K562 (cell line): ENCODE measurements around the gene ZDHHC24. TPM values are rescaled to one million over a fixed set of nuclear protein-coding genes. Genes with fewer than 3 reads are reported as not detected.

Experiments
- ARID1B ChIP-seq: fragments of 450-650 bp; IDR thresholded peaks from 2 replicates; pipeline ENCODE4 v1.6.1; 2016; ENCODE audit warnings: antibody characterized with exemption, mild to moderate bottlenecking, inconsistent platforms
- ARNT ChIP-seq, 2 experiments: fragments of 450-650 bp; IDR thresholded peaks; 2 replicates each; pipeline ENCODE4 v1.6.1; 2016; ENCODE audit warnings: mild to moderate bottlenecking in 1 of 2
- ATF7 ChIP-seq: fragments of 450-650 bp; IDR thresholded peaks from 2 replicates; pipeline ENCODE4 v1.7.1; 2014; ENCODE audit warnings: mild to moderate bottlenecking, moderate library complexity
- COPS2 ChIP-seq: fragments of 450-650 bp; conservative IDR thresholded peaks from 2 replicates; pipeline ENCODE4 v1.6.1; 2016; ENCODE audit warnings: mild to moderate bottlenecking, moderate library complexity
- CSDE1 ChIP-seq, 2 experiments: fragments of 450-650 bp; IDR thresholded peaks; 2 replicates each; pipeline ENCODE4 v1.6.1; 2016; ENCODE audit warnings: mild to moderate bottlenecking in 1 of 2
- ELF4 ChIP-seq: fragments of 450-650 bp; formaldehyde crosslinking; IDR thresholded peaks from 2 replicates; pipeline ENCODE4 v1.4.0; 2022; ENCODE audit warnings: missing genetic modification characterization
- ESRRB ChIP-seq: fragments of 250-450 bp; sonication (Bioruptor Pico); IDR thresholded peaks from 2 replicates; pipeline ENCODE4 v1.5.0; 2020; ENCODE audit warnings: mild to moderate bottlenecking, moderate library complexity, borderline replicate concordance
- ETV6 ChIP-seq, 3 experiments: fragments of 150-350 bp in 1 of 3; sonication (generic) in 1 of 3; formaldehyde crosslinking in 1 of 3; IDR thresholded peaks; 2 replicates each; pipeline versions ENCODE4 v1.6.1 to v1.8.0; 2014 to 2022; ENCODE audit warnings: borderline replicate concordance in 2 of 3, low read depth in 2 of 3, antibody characterized with exemption in 1 of 3, low read length in 1 of 3, mild to moderate bottlenecking in 1 of 3, missing genetic modification reagents in 1 of 3
- FOXJ3 ChIP-seq: sonication (generic); formaldehyde crosslinking; IDR thresholded peaks from 2 replicates; pipeline ENCODE4 v1.4.0; 2020; ENCODE audit warnings: mild to moderate bottlenecking, missing genetic modification reagents
- FOXK1 ChIP-seq: sonication (generic); formaldehyde crosslinking; IDR thresholded peaks from 2 replicates; pipeline ENCODE4 v1.8.0; 2022; ENCODE audit warnings: missing genetic modification reagents, mild to moderate bottlenecking, borderline replicate concordance
- GTF2E2 ChIP-seq: fragments of 200-800 bp; sonication (Bioruptor generic); IDR thresholded peaks from 2 replicates; pipeline ENCODE4 v1.6.1; 2016; ENCODE audit warnings: missing genetic modification characterization, missing compliant biosample characterization
- KAT2B ChIP-seq: IDR thresholded peaks from one replicate; pipeline ENCODE4 v1.6.1; 2012; ENCODE audit warnings: low read depth, mild to moderate bottlenecking, control low read depth, inconsistent platforms, low read length, moderate library complexity
- MBD2 ChIP-seq: sonication (generic); IDR thresholded peaks from 2 replicates; pipeline ENCODE4 v1.6.1; 2016; ENCODE audit warnings: low read depth, borderline replicate concordance
- NR2C2 ChIP-seq, 2 experiments: fragments of 200-800 bp in 1 of 2; sonication (Bioruptor generic) in 1 of 2; sonication (generic) in 1 of 2; formaldehyde crosslinking in 1 of 2; IDR thresholded peaks; 2 replicates each; pipeline versions ENCODE4 v1.6.1 to v1.8.0; 2016 to 2022; ENCODE audit warnings: mild to moderate bottlenecking in 1 of 2, missing compliant biosample characterization in 1 of 2, missing genetic modification characterization in 1 of 2, missing genetic modification reagents in 1 of 2
- NR3C1 ChIP-seq: sonication (generic); formaldehyde crosslinking; IDR thresholded peaks from 2 replicates; pipeline ENCODE4 v1.8.1; 2022; ENCODE audit warnings: missing genetic modification reagents
- NRF1 ChIP-seq, 2 experiments: fragments of 450-650 bp; IDR thresholded peaks in 1 of 2; conservative IDR thresholded peaks in 1 of 2; 2 replicates each; pipeline ENCODE4 v1.6.1; 2014; ENCODE audit warnings: mild to moderate bottlenecking in 2 of 2
- SRSF3 ChIP-seq: fragments of 200-400 bp; formaldehyde crosslinking; IDR thresholded peaks from 2 replicates; pipeline ENCODE4 v1.6.1; 2016; ENCODE audit warnings: mild to moderate bottlenecking, low read length, moderate library complexity; ENCODE audit not compliant: insufficient read depth
- ZBTB7A ChIP-seq: IDR thresholded peaks from 2 replicates; pipeline ENCODE4 v1.6.1; 2011; ENCODE audit warnings: low read depth, mild to moderate bottlenecking, low read length, moderate library complexity, borderline replicate concordance; ENCODE audit not compliant: control insufficient read depth
- ZBTB9 ChIP-seq: fragments of 450-650 bp; formaldehyde crosslinking; IDR thresholded peaks from 2 replicates; pipeline ENCODE4 v1.4.0; 2020; ENCODE audit warnings: mild to moderate bottlenecking, moderate library complexity
- ZNF431 ChIP-seq: sonication (generic); formaldehyde crosslinking; IDR thresholded peaks from 2 replicates; pipeline ENCODE4 v1.8.0; 2022; ENCODE audit warnings: mild to moderate bottlenecking, missing genetic modification reagents
- polyA plus RNA-seq, 8 experiments: library from polyadenylated mRNA; depleted of rRNA in 4 of 8; stranded (reverse) in 5 of 8; unstranded in 3 of 8; fragments of >200 nt; fragmentation: Nextera tagmentation in 2 of 8; fragmentation: Illumina TruSeq in 1 of 8; extraction: Ambion mirVana in 2 of 8; extraction: Trizol in 1 of 8; gene quantifications; 2 replicates each; pipeline versions ENCODE4 v1.2.1 to v1.2.3, GENCODE V29; 2011 to 2014; ENCODE audit warnings: inconsistent platforms in 1 of 8, missing spikeins in 1 of 8
- total RNA-seq, 7 experiments: library from RNA; depleted of rRNA in 6 of 7; stranded (reverse); fragments of >200 nt in 6 of 7; fragmentation: Illumina TruSeq in 2 of 7; extraction: Trizol in 2 of 7; gene quantifications; 2 replicates each; pipeline versions ENCODE4 v1.2.1 to v1.2.3, GENCODE V29; 2011 to 2021; ENCODE audit warnings: low replicate concordance in 1 of 7
- TF ChIP-seq, protein P1 (sequence below): sonication (generic); formaldehyde crosslinking; IDR thresholded peaks from 2 replicates; pipeline ENCODE4 v1.9.0; 2022; ENCODE audit warnings: mild to moderate bottlenecking, missing genetic modification reagents

ZDHHC24 gene
- total and polyA plus RNA-seq, 9 of the 15 experiments (the other 6 are each of a cell fraction or from before 2014, with no cell fraction given) = 0.45 to 11.2 (median 2.7) TPM

GRCh38 chr11:66568124-66568916 is 22.5 kb upstream of the ZDHHC24 start, which contains the start of gene CTSF (continued):
- TF ChIP-seq ETV6 (IDR thresholded peaks at IDR 0.05; ENCODE audit: borderline replicate concordance in 1 of 2, low read depth in 2 of 2, low read length in 1 of 2) (no peak), ETV6 (CRISPR knock-in tag; IDR thresholded peaks at IDR 0.05; ENCODE audit: borderline replicate concordance) (0 out of 2 replicates have a peak, but pooled peaks have one; percentile 35), ATF7 (peak; percentile 36; the same call in 1 of the 2 replicates), CSDE1 (IDR thresholded peaks at IDR 0.05) (no peak), ARNT (IDR thresholded peaks at IDR 0.05) (no peak), SRSF3 (no peak), NRF1 (conservative IDR thresholded peaks at IDR 0.05 in 1 of 2, IDR thresholded peaks at IDR 0.05 in 1 of 2) (peak; percentile 90 to 92), NR3C1 (CRISPR knock-in tag) (no peak), FOXK1 (CRISPR knock-in tag) (peak; percentile 98), FOXJ3 (CRISPR knock-in tag) (no peak), GTF2E2 (tag) (0 out of 2 replicates have a peak, but pooled peaks have one; percentile 42), ARID1B (peak; percentile 28; the same call in 1 of the 2 replicates), KAT2B (no peak), COPS2 (no peak), ZBTB7A (no peak), ELF4 (0 out of 2 replicates have a peak, but pooled peaks have one; percentile 37), ZNF431 (CRISPR knock-in tag) (peak; percentile 65; the same call in 1 of the 2 replicates), ESRRB (CRISPR knock-in tag) (no peak), NR2C2 (CRISPR knock-in tag; IDR thresholded peaks at IDR 0.05) (0 out of 2 replicates have a peak, but pooled peaks have one; percentile 37), NR2C2 (tag; IDR thresholded peaks at IDR 0.05) (peak; percentile 71), ZBTB9 (CRISPR knock-in tag) (no peak), MBD2 (no peak)
- TF ChIP-seq, protein P1, sequence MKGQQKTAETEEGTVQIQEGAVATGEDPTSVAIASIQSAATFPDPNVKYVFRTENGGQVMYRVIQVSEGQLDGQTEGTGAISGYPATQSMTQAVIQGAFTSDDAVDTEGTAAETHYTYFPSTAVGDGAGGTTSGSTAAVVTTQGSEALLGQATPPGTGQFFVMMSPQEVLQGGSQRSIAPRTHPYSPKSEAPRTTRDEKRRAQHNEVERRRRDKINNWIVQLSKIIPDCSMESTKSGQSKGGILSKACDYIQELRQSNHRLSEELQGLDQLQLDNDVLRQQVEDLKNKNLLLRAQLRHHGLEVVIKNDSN = peak; percentile 95
- TF ChIP-seq, all 486 proteins: peak for 91
